Glutamatergic neuron (in vitro differentiated cells): ENCODE measurements around the gene NOCT. TPM values are rescaled to one million over a fixed set of nuclear protein-coding genes. Genes with fewer than 3 reads are reported as not detected.
"Not testable (repeated sequence)": the region's sequence is repeated elsewhere in the genome, so short reads cannot be mapped to it uniquely, and the experiment has no call there.

Experiments used
- DNase-seq: peaks from one replicate; pipeline ENCODE4 v3.0.0; 2022
- H3K27ac Mint-ChIP-seq: one replicate; pipeline ENCODE4 v1.8.0; 2020; ENCODE audit warnings: mild to moderate bottlenecking, mixed read lengths, inconsistent platforms; ENCODE audit not compliant: unreplicated experiment
- H3K27me3 Mint-ChIP-seq: one replicate; pipeline ENCODE4 v1.8.0; 2020; ENCODE audit warnings: mild to moderate bottlenecking, moderate library complexity, mixed read lengths, inconsistent platforms; ENCODE audit not compliant: unreplicated experiment
- H3K36me3 Mint-ChIP-seq: one replicate; pipeline ENCODE4 v1.8.0; 2020; ENCODE audit warnings: mild to moderate bottlenecking, mixed read lengths, inconsistent platforms; ENCODE audit not compliant: unreplicated experiment
- H3K4me1 Mint-ChIP-seq: one replicate; pipeline ENCODE4 v1.8.0; 2020; ENCODE audit warnings: mild to moderate bottlenecking, low read depth, mixed read lengths, inconsistent platforms; ENCODE audit not compliant: unreplicated experiment
- H3K4me3 Mint-ChIP-seq: one replicate; pipeline ENCODE4 v1.8.0; 2020; ENCODE audit warnings: mild to moderate bottlenecking, mixed read lengths, inconsistent platforms; ENCODE audit not compliant: unreplicated experiment
- H3K9me3 Mint-ChIP-seq: one replicate; pipeline ENCODE4 v1.8.0; 2020; ENCODE audit warnings: mild to moderate bottlenecking, moderate library complexity, mixed read lengths, inconsistent platforms; ENCODE audit not compliant: unreplicated experiment
- total RNA-seq: library from RNA; stranded (reverse); fragmentation: NEBNext Ultra II Directional; extraction: Animal tissue kit (Norgen Biotek cat#: 25700); gene quantifications from one replicate; pipeline ENCODE4 v1.2.1, GENCODE V29; 2021; ENCODE audit not compliant: unreplicated experiment
- TF ChIP-seq, protein P1 (sequence below): fragments of 200-600 bp; sonication (generic); IDR thresholded peaks from one replicate; pipeline ENCODE4 v1.5.0; 2021; ENCODE audit not compliant: partially characterized antibody, unreplicated experiment

NOCT gene
- total RNA-seq, 1 donor from 2014 or later: 39.1 TPM

DNA sequence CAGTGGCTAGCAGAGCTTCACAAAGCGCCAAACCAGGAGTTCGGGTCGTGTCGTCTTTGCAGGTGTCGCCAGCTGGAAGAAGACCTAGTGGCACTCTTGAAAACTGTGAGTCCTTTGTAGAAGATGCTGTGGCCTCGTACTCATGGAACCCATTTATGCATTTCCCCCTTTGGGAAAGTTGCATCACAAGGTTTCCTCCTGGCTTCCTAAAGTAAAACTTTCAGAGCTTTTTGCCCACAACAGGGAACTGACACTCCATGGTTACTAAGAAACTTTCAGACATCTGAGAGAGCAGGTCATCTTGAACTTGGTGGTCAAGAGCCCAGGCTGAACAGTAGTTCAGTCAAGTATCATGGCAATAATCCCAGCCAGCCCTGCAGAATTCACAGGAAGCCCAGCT, 15.9 kb upstream of the NOCT start:
- Mint-ChIP-seq H3K36me3 (no peaks in the 10 kb centered on the region), H3K4me3 (no peak overlapping the region), H3K4me1 (no peaks in the 10 kb centered on the region), H3K27me3 (peaks cover 1% of the 10 kb centered on the region), H3K27ac (no peak overlapping the region), H3K9me3 (no peaks in the 10 kb centered on the region)
- no peak for DNase-seq
- TF ChIP-seq, protein P1, sequence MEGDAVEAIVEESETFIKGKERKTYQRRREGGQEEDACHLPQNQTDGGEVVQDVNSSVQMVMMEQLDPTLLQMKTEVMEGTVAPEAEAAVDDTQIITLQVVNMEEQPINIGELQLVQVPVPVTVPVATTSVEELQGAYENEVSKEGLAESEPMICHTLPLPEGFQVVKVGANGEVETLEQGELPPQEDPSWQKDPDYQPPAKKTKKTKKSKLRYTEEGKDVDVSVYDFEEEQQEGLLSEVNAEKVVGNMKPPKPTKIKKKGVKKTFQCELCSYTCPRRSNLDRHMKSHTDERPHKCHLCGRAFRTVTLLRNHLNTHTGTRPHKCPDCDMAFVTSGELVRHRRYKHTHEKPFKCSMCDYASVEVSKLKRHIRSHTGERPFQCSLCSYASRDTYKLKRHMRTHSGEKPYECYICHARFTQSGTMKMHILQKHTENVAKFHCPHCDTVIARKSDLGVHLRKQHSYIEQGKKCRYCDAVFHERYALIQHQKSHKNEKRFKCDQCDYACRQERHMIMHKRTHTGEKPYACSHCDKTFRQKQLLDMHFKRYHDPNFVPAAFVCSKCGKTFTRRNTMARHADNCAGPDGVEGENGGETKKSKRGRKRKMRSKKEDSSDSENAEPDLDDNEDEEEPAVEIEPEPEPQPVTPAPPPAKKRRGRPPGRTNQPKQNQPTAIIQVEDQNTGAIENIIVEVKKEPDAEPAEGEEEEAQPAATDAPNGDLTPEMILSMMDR: no peak

DNA sequence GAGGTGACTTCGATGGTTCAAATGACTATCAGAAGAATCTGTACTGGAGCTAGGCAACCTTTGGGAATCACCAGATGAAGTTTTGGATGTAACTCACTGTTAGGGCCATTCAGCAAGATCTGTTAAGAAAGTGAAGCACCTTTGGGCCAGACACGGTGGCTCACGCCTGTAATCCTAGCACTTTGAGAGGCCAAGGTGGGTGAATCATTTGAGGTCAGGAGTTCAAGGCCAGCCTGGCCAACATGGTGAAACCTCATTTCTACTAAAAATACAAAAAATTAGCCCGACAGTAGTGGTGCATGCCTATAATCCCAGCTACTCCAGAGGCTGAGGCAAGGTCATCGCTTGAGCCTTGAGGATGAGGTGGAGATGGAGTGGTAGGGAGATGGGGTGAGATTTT, 15.4 kb upstream of the NOCT start:
- H3K27ac Mint-ChIP-seq, DNase-seq, H3K9me3 Mint-ChIP-seq, H3K4me3 Mint-ChIP-seq, H3K4me1 Mint-ChIP-seq, H3K27me3 Mint-ChIP-seq, H3K36me3 Mint-ChIP-seq: not testable (repeated sequence)

DNA sequence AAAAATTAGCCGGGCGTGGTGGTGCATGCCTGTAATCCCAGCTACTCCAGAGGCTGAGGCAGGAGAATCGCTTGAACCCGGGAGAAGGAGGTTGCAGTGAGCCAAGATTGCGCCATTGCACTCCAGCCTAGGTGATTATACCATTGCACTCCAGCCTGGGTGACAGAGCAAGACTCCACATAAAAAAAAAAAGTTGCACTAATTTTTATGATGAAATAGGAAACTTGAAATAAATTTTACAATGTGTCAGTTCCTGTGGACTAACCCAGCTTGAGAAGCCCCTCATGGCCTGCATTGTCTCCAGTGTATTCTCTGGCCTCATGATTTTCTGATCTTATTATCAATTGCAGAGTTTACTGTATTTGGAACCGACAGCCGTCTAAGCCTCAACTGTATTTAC, 14.2 kb upstream of the NOCT start:
- not testable (repeated sequence) for H3K27me3 Mint-ChIP-seq, H3K4me1 Mint-ChIP-seq, H3K36me3 Mint-ChIP-seq, H3K27ac Mint-ChIP-seq, H3K9me3 Mint-ChIP-seq, H3K4me3 Mint-ChIP-seq, DNase-seq

DNA sequence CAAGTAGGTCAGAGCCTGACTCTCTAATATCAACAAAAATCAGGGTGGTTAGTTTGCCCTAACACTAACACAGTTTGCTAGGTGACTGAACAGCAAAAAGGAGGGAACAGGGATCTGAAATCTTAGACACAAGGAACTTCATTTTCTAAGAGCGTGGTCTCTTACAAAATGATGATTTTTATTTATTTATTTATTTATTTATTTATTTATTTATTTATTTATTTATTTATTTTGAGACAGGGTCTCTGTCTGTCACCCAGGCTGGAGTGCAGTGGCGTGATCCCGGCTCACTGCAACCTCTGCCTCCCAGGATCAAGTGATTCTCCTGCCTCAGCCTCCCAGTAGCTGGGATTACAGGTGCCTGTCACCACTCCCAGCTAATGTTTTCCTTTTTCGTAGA, 11.9 kb upstream of the NOCT start:
- H3K9me3 Mint-ChIP-seq, H3K4me1 Mint-ChIP-seq, H3K36me3 Mint-ChIP-seq, DNase-seq, H3K27ac Mint-ChIP-seq, H3K4me3 Mint-ChIP-seq, H3K27me3 Mint-ChIP-seq: not testable (repeated sequence)

DNA sequence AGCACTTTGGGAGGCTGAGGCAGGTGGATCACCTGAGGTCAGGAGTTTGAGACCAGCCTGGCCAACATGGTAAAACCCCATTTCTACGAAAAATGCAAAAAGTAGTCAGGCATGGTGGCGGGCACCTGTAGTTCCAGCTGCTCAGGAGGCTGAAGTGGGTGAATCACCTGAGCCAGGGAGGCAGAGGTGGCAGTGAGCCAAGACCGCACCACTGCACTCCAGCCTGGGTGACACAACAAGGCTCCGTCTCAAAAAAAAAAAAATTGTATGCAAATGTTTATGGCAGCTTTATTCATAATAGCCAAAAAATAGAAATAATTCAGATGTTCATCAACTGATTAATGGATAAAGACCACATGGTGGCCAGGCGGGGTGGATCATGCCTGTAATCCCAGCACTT, 9.8 kb upstream of the NOCT start:
- Mint-ChIP-seq H3K27me3 (peaks cover 3% of the 10 kb centered on the region), H3K27ac (no peak overlapping the region), H3K4me3 (no peak overlapping the region), H3K4me1 (no peaks in the 10 kb centered on the region), H3K9me3 (peaks cover 2% of the 10 kb centered on the region), H3K36me3 (no peaks in the 10 kb centered on the region)
- no peak for DNase-seq
- TF ChIP-seq, protein P1: no peak

DNA sequence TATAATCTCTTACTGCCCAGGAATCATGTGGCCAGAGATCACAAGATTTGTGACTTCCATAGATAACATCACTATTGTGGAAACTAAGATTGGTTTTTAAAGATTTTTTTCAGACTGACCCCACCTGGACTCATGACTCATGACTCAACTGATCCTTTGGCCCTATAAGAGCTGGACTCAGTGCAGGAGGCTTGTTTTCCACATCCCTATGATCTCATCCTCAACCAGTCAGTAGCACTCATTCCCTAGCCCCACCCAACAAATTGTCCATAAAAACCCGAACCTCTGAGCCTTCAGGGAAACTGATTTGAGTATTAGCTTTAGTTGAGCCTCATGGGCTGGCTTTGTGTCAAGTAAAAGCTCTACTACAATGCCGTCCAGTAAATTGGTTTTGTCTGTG, 7.9 kb upstream of the NOCT start:
- Mint-ChIP-seq H3K4me1 (no peaks in the 10 kb centered on the region), H3K27ac (no peak overlapping the region), H3K27me3 (peaks cover 3% of the 10 kb centered on the region), H3K4me3 (no peak overlapping the region), H3K36me3 (no peaks in the 10 kb centered on the region), H3K9me3 (peaks cover 2% of the 10 kb centered on the region)
- DNase-seq: no peak
- TF ChIP-seq, protein P1: no peak

DNA sequence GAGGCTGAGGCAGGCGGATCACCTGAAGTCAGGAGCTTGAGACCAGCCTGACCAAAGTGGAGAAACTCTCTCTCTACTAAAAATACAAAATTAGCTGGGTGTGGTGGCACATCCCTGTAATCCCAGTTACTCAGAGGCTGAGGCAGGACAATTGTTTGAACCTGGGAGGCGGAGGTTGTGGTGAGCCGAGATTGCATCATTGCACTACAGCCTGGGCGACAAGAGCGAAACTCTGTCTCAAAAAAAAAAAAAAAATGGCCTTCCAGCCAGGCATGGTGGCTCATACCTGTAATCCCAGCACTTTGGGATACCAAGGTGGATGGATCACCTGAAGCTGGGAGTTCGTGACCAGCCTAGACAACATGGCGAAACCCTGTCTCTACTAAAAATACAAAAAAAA, 7.3 kb upstream of the NOCT start:
- H3K27me3 Mint-ChIP-seq: not testable (repeated sequence)

More for the DNA sequence above, 7.3 kb upstream of the NOCT start:
- H3K4me3 Mint-ChIP-seq, H3K9me3 Mint-ChIP-seq, H3K4me1 Mint-ChIP-seq, H3K36me3 Mint-ChIP-seq, DNase-seq, H3K27ac Mint-ChIP-seq: not testable (repeated sequence)
